Suprapubic skin (tissue), 3 donors: Measurements from ENCODE around the gene CPHXL.

Source experiments
- EP300 ChIP-seq: sonication (generic); formaldehyde crosslinking; IDR thresholded peaks from one replicate; pipeline ENCODE4 v1.6.1; 2017; ENCODE audit warnings: antibody characterized with exemption
- TF ChIP-seq, protein P1 (sequence below), 2 donors: fragments of 200-600 bp in 1 of 2; fragments of 450-650 bp in 1 of 2; sonication (generic) in 1 of 2; IDR thresholded peaks; one replicate each; pipeline ENCODE4 v1.5.1; 2016 to 2019; ENCODE audit warnings: antibody characterized with exemption in 2 of 2, mild to moderate bottlenecking in 1 of 2, moderate library complexity in 1 of 2

DNA sequence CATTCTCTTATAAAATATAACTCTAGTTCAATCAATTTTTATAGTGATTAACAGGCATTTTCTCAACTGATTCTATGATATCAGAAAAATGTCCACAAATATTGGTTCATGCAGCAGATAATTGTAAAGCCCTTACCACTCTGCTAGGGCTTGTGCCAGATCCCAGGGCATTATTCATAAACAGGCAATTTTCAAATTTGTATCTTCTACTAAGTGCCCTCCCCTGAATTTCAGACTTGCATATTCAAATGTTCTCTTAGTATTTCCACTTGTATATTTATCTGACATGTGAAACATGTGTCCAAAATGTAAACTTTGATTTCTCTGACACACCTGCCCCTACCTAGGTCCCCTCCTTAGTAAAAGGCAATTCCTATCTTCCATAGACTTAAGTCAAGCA is 58.8 kb downstream of the CPHXL start:
- TF ChIP-seq EP300: no peak
- TF ChIP-seq, protein P1, sequence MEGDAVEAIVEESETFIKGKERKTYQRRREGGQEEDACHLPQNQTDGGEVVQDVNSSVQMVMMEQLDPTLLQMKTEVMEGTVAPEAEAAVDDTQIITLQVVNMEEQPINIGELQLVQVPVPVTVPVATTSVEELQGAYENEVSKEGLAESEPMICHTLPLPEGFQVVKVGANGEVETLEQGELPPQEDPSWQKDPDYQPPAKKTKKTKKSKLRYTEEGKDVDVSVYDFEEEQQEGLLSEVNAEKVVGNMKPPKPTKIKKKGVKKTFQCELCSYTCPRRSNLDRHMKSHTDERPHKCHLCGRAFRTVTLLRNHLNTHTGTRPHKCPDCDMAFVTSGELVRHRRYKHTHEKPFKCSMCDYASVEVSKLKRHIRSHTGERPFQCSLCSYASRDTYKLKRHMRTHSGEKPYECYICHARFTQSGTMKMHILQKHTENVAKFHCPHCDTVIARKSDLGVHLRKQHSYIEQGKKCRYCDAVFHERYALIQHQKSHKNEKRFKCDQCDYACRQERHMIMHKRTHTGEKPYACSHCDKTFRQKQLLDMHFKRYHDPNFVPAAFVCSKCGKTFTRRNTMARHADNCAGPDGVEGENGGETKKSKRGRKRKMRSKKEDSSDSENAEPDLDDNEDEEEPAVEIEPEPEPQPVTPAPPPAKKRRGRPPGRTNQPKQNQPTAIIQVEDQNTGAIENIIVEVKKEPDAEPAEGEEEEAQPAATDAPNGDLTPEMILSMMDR (IDR thresholded peaks at IDR 0.05): no peak
